Fibroblast of pulmonary artery (primary cell): ENCODE results near the gene RPL29.
"Not testable (repeated sequence)": the region's sequence is repeated elsewhere in the genome, so short reads cannot be mapped to it uniquely, and the experiment has no call there.

Source experiments
- DNase-seq: peaks from one replicate; pipeline ENCODE4 v3.0.0-alpha.2; 2010; ENCODE audit warnings: low read depth
- H3K4me3 ChIP-seq: replicated peaks from 2 replicates; pipeline ENCODE4 v1.5.1; 2011; ENCODE audit warnings: low read depth, mild to moderate bottlenecking, control low read depth, low read length, moderate library complexity
- CTCF ChIP-seq: IDR thresholded peaks from 2 replicates; pipeline ENCODE4 v1.5.1; 2011; ENCODE audit warnings: mild to moderate bottlenecking, control low read depth, low read length, inconsistent platforms; ENCODE audit errors: missing control alignments

The RPL29 gene

GRCh38 chr3:52039426-52039825, 43.7 kb upstream of the RPL29 start:
- no peak for TF ChIP-seq CTCF
- no peak overlapping the region for H3K4me3 ChIP-seq
- DNase-seq = no peak

DNA sequence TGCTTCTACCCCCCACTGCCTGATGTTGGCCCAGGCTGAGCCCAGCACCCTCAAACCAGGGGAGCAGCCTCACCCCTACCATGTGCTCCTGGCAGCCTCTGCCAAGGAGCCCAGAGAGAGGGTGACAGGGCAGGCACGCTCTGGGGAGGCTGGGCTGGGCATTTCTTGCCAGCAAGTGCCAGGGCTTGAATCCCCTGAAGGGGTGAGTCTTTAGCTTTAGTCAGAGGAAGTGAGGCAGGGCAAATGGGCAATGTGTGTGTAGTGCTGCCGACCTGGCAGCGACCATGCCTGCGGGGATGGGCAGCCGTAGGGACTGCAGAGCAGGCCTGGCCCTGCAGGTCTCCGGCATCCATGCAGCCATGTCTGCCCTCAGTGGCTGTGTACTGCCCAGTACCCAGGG, 42.5 kb upstream of the RPL29 start:
- no peak overlapping the region for H3K4me3 ChIP-seq
- DNase-seq = no peak
- TF ChIP-seq CTCF = no peak

DNA sequence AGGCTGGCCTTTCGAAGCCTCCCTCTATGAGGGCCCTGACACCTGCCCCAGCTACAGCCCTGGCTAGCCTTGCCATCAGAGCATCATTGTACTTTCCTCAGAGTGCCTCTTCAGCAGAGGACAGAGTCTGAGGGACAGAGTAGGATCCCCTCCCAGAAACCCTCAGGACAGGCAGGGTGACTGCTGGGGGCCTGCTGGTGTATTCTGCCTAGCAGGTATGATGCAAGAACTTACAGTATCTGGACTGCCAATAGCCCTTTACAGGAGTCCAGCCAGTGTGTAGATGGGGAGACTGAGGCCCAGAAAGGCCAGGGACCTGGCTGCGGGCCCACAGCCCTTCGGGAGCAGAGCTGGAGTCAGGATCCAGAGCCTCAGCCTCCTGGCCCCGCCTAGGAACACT, 41.6 kb upstream of the RPL29 start:
- no peak for TF ChIP-seq CTCF
- DNase-seq = no peak
- H3K4me3 ChIP-seq = no peak overlapping the region

GRCh38 chr3:52036829-52037228, 41.1 kb upstream of the RPL29 start:
- no peak for DNase-seq

DNA sequence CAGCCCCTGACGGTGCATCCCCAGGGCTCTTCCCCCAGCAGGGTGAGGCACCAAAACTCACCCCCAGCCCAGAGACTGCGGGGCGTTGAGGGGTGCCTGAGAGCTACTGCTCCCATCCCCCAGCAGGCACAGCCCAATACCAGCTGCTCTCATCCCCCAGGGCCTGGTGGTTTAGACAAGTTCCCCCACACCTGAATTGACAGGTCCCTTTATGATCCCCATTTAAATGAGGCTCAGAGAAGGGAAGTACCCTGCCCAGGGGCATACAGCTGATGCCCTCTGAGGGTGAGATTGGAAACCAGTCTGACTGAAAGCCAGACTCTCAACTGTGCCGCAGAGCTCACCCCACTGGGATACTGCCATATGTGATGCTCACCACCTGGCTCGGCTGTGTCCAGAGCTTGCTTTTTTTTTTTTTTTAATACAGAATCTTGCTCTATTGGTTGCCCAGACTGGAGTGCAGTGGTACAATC, 40.6 kb upstream of the RPL29 start:
- no peak overlapping the region for H3K4me3 ChIP-seq
- DNase-seq = no peak
- no peak for TF ChIP-seq CTCF

More at GRCh38 chr3:52036829-52037228, 41.1 kb upstream of the RPL29 start:
- H3K4me3 ChIP-seq = no peak overlapping the region
- TF ChIP-seq CTCF = no peak

DNA sequence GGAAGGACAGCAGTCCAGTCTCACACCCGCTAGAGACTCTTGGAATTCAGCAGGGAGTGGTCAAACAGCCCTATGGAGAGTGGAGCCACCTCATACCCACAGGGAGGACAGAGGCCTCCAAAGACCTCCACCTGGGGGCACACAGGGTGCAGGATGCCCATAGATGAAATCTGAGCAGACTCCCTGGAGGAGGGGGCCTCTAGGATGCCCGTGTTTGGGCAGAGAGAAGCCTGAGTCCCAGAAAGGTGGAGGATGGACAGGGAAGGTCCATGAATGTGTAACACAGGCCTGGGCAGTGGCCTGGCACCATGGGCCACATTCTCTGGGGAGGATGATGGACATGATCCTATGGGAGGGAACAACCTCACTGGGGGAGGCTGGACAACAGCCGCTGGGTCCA, 39.0 kb upstream of the RPL29 start:
- no peak for DNase-seq
- no peak for TF ChIP-seq CTCF
- no peak overlapping the region for H3K4me3 ChIP-seq

DNA sequence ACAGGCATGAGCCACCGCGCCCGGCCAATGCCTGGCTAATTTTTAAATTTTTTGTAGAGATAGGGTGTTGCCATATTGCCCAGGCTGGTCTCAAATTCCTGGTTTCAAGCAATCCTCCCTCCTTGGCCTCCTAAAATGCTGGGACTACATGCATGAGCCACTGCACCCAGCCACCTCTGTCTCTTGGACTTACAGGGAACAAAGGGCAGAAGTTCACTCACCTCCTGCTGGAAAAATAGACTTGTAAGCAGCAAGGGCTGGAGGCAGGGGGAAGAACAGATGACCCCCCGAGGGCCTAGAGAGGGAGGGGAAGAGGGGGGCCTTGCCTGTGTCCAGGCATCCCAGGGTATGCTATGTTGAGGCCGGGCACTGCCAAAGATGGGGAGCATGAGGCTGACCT, 38.5 kb upstream of the RPL29 start:
- no peak for DNase-seq
- no peak overlapping the region for H3K4me3 ChIP-seq
- TF ChIP-seq CTCF = no peak

DNA sequence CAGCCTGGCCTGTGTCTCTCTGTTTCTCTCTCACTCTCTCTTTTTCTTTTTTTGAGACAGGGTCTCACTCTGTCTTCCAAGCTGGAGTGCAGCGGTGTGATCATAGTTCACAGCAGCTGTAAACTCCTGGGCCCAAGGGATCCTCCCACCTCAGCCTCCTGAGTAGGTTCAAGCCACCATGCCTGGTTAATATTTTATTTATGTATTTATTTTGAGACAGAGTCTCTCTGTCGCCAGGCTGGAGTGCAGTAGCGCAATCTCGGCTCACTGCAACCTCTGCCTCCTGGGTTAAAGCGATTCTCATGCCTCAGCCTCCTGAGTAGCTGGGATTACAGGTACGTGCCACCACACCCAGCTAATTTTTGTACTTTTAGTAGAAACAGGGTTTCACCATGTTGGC, 38.1 kb upstream of the RPL29 start:
- H3K4me3 ChIP-seq = not testable (repeated sequence)

More for the DNA sequence above, 38.1 kb upstream of the RPL29 start:
- not testable (repeated sequence) for DNase-seq
